Hepatocyte (in vitro differentiated cells): Measurements from ENCODE around the gene WDFY4.

ENCODE experiments used
- EZH2 ChIP-seq: fragments of 200-600 bp; sonication (generic); IDR thresholded peaks from 2 replicates; pipeline ENCODE4 v1.6.1; 2016; ENCODE audit warnings: antibody characterized with exemption, mild to moderate bottlenecking, borderline replicate concordance
- TF ChIP-seq, protein P1 (sequence below): fragments of 200-600 bp; sonication (generic); IDR thresholded peaks from 2 replicates; pipeline ENCODE4 v1.5.1; 2016; ENCODE audit warnings: antibody characterized with exemption, mild to moderate bottlenecking; ENCODE audit not compliant: poor library complexity

GRCh38 chr10:48801001-48801421 lies 116.3 kb downstream of the WDFY4 start:
- TF ChIP-seq, protein P1, sequence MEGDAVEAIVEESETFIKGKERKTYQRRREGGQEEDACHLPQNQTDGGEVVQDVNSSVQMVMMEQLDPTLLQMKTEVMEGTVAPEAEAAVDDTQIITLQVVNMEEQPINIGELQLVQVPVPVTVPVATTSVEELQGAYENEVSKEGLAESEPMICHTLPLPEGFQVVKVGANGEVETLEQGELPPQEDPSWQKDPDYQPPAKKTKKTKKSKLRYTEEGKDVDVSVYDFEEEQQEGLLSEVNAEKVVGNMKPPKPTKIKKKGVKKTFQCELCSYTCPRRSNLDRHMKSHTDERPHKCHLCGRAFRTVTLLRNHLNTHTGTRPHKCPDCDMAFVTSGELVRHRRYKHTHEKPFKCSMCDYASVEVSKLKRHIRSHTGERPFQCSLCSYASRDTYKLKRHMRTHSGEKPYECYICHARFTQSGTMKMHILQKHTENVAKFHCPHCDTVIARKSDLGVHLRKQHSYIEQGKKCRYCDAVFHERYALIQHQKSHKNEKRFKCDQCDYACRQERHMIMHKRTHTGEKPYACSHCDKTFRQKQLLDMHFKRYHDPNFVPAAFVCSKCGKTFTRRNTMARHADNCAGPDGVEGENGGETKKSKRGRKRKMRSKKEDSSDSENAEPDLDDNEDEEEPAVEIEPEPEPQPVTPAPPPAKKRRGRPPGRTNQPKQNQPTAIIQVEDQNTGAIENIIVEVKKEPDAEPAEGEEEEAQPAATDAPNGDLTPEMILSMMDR: no peak
- no peak for TF ChIP-seq EZH2
